B cell (primary cell): ENCODE results near the gene RASA1.

Source experiments
- EZH2 ChIP-seq: IDR thresholded peaks from 2 replicates; pipeline ENCODE4 v1.6.1; 2012; ENCODE audit warnings: borderline replicate concordance, low read depth, mild to moderate bottlenecking, moderate library complexity, low read length; ENCODE audit not compliant: insufficient read depth, poor library complexity, severe bottlenecking
- TF ChIP-seq, protein P1 (sequence below): fragments of 200-600 bp; IDR thresholded peaks from one replicate; pipeline ENCODE4 v1.8.0; 2022; ENCODE audit warnings: antibody characterized with exemption, mild to moderate bottlenecking

DNA sequence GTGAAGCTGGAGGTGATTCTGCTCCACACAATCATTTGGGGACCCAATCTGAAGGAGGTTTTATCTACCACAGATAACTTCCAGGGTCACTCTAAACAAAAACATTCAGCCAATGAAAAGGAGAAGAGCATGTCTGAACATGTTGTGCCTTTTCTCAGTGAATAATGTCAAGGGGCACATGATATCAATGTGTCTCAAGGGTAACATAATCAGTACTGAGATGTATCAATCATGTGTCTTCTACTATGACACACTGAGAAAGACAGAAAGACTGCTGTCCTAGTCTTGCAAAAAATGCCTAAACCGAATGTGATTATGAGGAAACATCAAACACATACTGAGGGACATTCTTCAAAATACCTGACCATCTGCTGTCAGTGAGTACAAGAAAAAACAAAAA is 25.4 kb upstream of the RASA1 start:
- TF ChIP-seq, protein P1, sequence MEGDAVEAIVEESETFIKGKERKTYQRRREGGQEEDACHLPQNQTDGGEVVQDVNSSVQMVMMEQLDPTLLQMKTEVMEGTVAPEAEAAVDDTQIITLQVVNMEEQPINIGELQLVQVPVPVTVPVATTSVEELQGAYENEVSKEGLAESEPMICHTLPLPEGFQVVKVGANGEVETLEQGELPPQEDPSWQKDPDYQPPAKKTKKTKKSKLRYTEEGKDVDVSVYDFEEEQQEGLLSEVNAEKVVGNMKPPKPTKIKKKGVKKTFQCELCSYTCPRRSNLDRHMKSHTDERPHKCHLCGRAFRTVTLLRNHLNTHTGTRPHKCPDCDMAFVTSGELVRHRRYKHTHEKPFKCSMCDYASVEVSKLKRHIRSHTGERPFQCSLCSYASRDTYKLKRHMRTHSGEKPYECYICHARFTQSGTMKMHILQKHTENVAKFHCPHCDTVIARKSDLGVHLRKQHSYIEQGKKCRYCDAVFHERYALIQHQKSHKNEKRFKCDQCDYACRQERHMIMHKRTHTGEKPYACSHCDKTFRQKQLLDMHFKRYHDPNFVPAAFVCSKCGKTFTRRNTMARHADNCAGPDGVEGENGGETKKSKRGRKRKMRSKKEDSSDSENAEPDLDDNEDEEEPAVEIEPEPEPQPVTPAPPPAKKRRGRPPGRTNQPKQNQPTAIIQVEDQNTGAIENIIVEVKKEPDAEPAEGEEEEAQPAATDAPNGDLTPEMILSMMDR: no peak
- no peak for TF ChIP-seq EZH2
